ENCODE measurements around the gene RSKR.
"Not testable (repeated sequence)": the region's sequence is repeated elsewhere in the genome, so short reads cannot be mapped to it uniquely, and the experiment has no call there.

RSKR gene

DNA sequence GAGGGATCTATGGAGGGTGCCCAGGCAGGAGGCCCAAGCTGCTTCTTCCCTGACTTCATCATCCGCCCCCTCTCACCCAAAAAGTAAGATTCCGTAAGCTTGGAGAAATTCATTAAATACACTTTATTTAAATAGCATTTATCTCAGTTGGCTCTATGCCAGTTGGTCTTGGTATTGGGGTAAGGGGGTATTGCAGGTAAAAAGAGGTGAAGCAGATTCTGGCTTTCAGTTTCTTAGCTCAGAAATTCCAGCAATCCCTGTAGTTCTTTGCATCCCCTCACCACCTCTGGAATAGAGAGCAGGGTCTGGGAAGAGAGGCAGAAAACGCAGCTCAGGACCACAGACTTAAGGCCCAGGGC, 36.5 kb downstream of the RSKR start:
- DNase-seq (ENCODE audit: low read depth in 2 of 2) = no peak

GRCh38 chr17:28576758-28577465, 37.1 kb downstream of the RSKR start, which contains the start of gene ALDOC:
Gene ALDOC, minus strand, starts transcription at chr17:28576895. Its CDS starts 1,363 bp downstream, at chr17:28575532.
- peak; percentile 96 to 97 for DNase-seq (ENCODE audit: low read depth in 2 of 2)

- not testable (repeated sequence) for DNase-seq (ENCODE audit: low read depth in 2 of 2)
Observed at GRCh38 chr17:28576016-28576415, 38.0 kb downstream of the RSKR start.

GRCh38 chr17:28575126-28575795, 38.7 kb downstream of the RSKR start:
- DNase-seq (ENCODE audit: low read depth in 2 of 2) = no peak

DNA sequence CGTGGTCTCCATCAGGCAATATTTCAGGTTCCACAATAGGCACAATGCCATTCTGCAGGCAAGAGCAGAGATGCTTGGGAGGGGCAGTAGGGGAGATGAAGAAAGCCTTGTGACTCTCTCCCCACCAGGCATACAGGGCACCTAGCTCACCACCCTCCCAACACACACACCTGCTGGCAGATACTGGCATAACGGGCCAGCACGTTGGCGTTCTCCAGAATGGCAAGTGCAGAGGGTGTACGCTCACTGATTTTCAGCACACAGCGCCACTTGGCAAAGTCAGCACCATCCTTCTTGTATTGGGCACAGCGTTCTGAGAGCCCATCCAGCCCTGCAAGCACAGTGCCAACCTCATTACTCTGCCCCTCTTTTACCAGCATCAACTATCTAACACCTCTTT, 39.5 kb downstream of the RSKR start:
- no peak for DNase-seq (ENCODE audit: low read depth in 2 of 2)

- no peak for DNase-seq (ENCODE audit: low read depth in 2 of 2)
Observed at GRCh38 chr17:28573966-28574480, 40.0 kb downstream of the RSKR start.

- no peak for DNase-seq (ENCODE audit: low read depth in 2 of 2)
Observed at GRCh38 chr17:28573521-28573920, 40.5 kb downstream of the RSKR start.

- no peak for DNase-seq (ENCODE audit: low read depth in 2 of 2)
Observed at GRCh38 chr17:28573040-28573380, 41.0 kb downstream of the RSKR start.

DNA sequence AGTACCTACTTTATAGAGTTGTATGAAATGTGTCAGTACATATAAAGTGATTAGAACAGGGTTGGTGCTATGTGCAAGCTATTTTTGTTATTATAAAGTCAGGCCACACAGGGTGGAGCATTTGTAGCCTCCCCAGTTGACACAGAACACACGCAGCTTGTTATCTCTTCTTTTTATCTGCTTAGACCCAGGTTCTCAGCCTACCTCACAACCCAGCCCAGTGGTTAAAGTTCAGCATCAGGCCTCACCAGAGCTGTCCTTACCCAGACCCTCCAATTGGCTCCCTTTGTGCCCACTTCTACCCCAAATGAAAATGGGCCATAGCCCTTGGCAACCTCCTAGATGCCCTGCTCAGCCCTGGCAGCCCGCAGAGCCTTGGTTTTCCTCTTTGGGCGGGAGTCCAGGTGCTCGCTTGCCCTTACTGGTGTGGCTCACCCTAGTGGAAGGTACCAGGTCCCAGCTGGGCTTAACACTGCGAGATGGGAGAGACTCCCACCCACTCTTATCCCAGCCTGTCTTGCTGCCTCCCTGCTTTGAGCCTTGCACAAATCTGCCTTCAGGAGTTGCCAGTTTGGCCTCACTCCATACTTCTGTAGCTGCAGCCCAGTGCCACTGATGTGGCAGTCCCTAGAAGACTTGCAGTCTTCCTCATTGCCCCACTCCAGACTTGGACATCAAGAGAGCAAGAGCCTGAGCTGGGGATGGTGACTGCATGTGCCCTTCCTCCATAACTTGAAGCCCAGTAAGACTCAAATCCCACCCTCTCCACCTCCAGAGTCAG, 41.5 kb downstream of the RSKR start:
- no peak for DNase-seq (ENCODE audit: low read depth in 2 of 2)

GRCh38 chr17:28571361-28572122, 42.4 kb downstream of the RSKR start, which contains the start of gene PIGS:
Gene PIGS, minus strand, starts transcription at chr17:28571524. Its CDS starts 28 bp downstream, at chr17:28571496.
- peak; percentile 91 to 94 for DNase-seq (ENCODE audit: low read depth in 2 of 2)

GRCh38 chr17:28570716-28571360, 43.1 kb downstream of the RSKR start:
- peak in 1 of 2 donors; percentile 36 for DNase-seq (ENCODE audit: low read depth in 2 of 2)

GRCh38 chr17:28569446-28569845, 44.5 kb downstream of the RSKR start:
- DNase-seq (ENCODE audit: low read depth in 2 of 2) = no peak

GRCh38 chr17:28567604-28568003, 46.4 kb downstream of the RSKR start:
- DNase-seq (ENCODE audit: low read depth in 2 of 2) = no peak

DNA sequence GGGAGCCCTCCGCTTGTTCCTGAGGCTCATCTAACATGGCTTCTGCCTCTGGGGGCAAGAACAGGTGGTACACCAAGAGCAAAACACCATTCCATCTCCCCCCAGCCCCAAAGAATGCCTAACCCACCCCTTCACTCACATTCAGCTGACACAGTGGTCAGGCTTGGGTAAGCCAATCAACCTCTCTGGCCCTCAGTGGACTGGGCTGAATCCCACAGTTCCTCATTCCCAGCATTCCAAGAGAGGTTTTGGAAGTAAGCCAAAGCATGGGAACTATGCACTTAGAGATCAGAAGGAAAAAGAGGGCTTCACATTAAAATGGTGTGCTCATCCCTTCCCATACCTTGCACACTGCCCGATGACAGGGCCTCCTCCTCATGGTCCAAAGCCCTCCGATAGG, 50.5 kb downstream of the RSKR start:
- DNase-seq (ENCODE audit: low read depth in 2 of 2) = no peak
